Upper lobe of left lung (tissue), 4 donors: ENCODE measurements around the gene ZNF716.

Experiments
- EP300 ChIP-seq, 4 donors: sonication (generic); formaldehyde crosslinking; IDR thresholded peaks; one replicate each; pipeline ENCODE4 v1.5.1; 2017; ENCODE audit warnings: antibody characterized with exemption in 4 of 4, control low read depth in 2 of 4
- POLR2A ChIP-seq, 4 donors: fragments of 450-650 bp; IDR thresholded peaks; one replicate each; pipeline ENCODE4 v1.5.1; 2016 to 2017; ENCODE audit warnings: antibody characterized with exemption in 4 of 4, mild to moderate bottlenecking in 2 of 4
- POLR2AphosphoS5 ChIP-seq, 2 donors: sonication (generic); formaldehyde crosslinking; IDR thresholded peaks; one replicate each; pipeline ENCODE4 v1.5.1; 2017; ENCODE audit warnings: antibody characterized with exemption in 2 of 2
- TF ChIP-seq, protein P1 (sequence below), 6 experiments: fragments of 450-650 bp in 4 of 6; fragments of 200-600 bp in 2 of 6; sonication (generic) in 2 of 6; IDR thresholded peaks; one replicate each; pipeline ENCODE4 v1.5.1; 2016 to 2019; ENCODE audit warnings: antibody characterized with exemption in 6 of 6

DNA sequence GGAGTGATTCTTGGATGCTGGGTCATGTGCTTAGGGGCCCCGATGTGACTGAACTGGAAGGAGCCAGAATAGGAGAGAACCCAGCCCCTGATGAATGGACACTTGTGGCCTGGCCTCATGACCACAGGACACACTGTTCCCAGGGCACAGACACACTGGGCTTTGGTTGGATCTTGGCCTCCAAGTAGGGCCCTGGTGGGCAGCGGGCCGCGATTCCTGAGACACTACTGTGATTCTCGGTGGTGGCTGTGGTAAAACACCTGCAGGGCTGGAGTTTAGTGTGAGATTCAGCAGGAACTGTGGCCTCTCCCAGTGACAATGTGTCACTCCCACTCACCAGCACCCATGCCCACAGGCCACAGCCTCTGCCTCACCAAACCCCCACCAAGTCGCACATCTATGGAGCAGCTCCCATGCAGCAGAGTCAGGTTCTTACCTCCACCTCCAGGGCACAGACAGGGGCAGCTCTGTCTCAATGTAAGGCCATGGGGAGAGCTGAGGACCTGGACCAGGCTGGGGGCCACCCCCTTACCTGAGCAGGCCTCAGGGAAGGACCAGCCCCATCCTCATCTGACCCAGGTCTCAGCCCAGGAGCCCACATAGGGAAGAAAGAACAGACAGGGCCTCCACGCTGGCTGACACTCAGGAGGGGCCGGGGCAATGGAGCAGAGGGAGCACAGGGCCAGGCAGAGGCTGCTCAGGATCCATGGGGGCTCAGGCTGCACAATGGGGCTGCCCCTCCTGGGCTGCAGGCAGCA is 33.2 kb upstream of the ZNF716 start:
- TF ChIP-seq, protein P1, sequence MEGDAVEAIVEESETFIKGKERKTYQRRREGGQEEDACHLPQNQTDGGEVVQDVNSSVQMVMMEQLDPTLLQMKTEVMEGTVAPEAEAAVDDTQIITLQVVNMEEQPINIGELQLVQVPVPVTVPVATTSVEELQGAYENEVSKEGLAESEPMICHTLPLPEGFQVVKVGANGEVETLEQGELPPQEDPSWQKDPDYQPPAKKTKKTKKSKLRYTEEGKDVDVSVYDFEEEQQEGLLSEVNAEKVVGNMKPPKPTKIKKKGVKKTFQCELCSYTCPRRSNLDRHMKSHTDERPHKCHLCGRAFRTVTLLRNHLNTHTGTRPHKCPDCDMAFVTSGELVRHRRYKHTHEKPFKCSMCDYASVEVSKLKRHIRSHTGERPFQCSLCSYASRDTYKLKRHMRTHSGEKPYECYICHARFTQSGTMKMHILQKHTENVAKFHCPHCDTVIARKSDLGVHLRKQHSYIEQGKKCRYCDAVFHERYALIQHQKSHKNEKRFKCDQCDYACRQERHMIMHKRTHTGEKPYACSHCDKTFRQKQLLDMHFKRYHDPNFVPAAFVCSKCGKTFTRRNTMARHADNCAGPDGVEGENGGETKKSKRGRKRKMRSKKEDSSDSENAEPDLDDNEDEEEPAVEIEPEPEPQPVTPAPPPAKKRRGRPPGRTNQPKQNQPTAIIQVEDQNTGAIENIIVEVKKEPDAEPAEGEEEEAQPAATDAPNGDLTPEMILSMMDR (IDR thresholded peaks at IDR 0.05) = no peak
- TF ChIP-seq POLR2AphosphoS5 (IDR thresholded peaks at IDR 0.05) (no peak), POLR2A (IDR thresholded peaks at IDR 0.05) (no peak), EP300 (IDR thresholded peaks at IDR 0.05) (no peak)
